ENCODE measurements around the gene PPM1A.
"Not testable (repeated sequence)": the region's sequence is repeated elsewhere in the genome, so short reads cannot be mapped to it uniquely, and the experiment has no call there.

- TF ChIP-seq ZNF239 (CRISPR knock-in tag; IDR thresholded peaks at IDR 0.05); RFX5 (IDR thresholded peaks at IDR 0.05; ENCODE audit: low read depth, low read length); CGGBP1 (CRISPR knock-in tag; IDR thresholded peaks at IDR 0.05); RAD21 (CRISPR knock-in tag; conservative IDR thresholded peaks at IDR 0.05 in 1 of 2, IDR thresholded peaks at IDR 0.05 in 1 of 2); FOSL1 (tag; conservative IDR thresholded peaks at IDR 0.05): not testable (repeated sequence)
- TF ChIP-seq, protein P1, sequence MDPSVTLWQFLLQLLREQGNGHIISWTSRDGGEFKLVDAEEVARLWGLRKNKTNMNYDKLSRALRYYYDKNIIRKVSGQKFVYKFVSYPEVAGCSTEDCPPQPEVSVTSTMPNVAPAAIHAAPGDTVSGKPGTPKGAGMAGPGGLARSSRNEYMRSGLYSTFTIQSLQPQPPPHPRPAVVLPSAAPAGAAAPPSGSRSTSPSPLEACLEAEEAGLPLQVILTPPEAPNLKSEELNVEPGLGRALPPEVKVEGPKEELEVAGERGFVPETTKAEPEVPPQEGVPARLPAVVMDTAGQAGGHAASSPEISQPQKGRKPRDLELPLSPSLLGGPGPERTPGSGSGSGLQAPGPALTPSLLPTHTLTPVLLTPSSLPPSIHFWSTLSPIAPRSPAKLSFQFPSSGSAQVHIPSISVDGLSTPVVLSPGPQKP (CRISPR knock-in tag; IDR thresholded peaks at IDR 0.05), result not testable (repeated sequence)
These were observed 71.8 kb downstream of the PPM1A start for GRCh38 chr14:60320860-60321259.

Measured in K562 (cell line).